GM12874 (cell line): ENCODE measurements around the gene MPRIP.

Experiments used
- CTCF ChIP-seq: IDR thresholded peaks from 2 replicates; pipeline ENCODE4 v1.5.1; 2011; ENCODE audit warnings: low read depth, mild to moderate bottlenecking, control low read depth, low read length, moderate library complexity; ENCODE audit not compliant: insufficient read depth

The MPRIP gene

GRCh38 chr17:17019891-17020456 lies 22.3 kb upstream of the MPRIP start:
- TF ChIP-seq CTCF, result no peak

- TF ChIP-seq CTCF, result no peak
Observed at GRCh38 chr17:17020821-17021193, 21.4 kb upstream of the MPRIP start.

GRCh38 chr17:17021194-17021863 lies 20.9 kb upstream of the MPRIP start:
- TF ChIP-seq CTCF, result no peak

GRCh38 chr17:17022011-17022410 lies 20.2 kb upstream of the MPRIP start:
- no peak for TF ChIP-seq CTCF

- TF ChIP-seq CTCF, result no peak
Observed at GRCh38 chr17:17022456-17022855, 19.8 kb upstream of the MPRIP start.

- TF ChIP-seq CTCF, result no peak
Observed at GRCh38 chr17:17024778-17025300, 17.4 kb upstream of the MPRIP start.

- no peak for TF ChIP-seq CTCF
Observed at GRCh38 chr17:17025621-17026020, 16.6 kb upstream of the MPRIP start.
